Measurements from ENCODE around the gene MPV17L. TPM values are rescaled to one million over a fixed set of nuclear protein-coding genes. Genes with fewer than 3 reads are reported as not detected.
"Not testable (repeated sequence)": the region's sequence is repeated elsewhere in the genome, so short reads cannot be mapped to it uniquely, and the experiment has no call there.

The MPV17L gene
- total RNA-seq, 1 donor from 2014 or later: 17.1 TPM

DNA sequence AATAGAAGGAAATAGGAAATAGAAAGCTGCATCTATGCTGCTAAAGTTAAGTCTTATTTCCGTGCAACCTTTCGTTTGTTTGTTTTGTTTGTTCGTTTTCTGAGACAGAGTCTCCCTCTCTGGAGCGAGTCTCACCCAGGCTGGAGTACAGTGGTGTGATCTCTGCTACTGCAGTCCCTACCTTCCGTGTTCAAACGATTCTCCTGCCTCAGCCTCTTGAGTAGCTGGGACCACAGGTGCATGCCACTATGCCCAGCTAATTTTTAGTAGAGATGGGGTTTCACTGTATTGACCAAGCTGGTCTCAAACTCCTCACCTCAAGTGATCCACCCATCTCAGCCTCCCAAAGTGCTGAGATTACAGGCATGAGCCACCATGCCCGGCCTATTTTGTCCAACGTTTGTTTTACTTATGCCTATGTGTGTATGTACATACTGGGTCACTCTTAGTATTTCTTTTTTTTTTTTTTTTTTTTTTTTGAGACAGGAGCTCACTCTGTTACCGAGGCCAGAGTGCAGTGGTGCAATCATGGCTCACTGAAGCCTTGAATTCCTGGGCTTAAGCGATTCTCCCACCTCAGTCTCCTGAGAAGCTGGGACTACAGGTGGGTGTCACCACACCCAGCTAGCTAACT lies 55.7 kb downstream of the MPV17L start:
- DNase-seq (ENCODE audit: low spot score): no peak

DNA sequence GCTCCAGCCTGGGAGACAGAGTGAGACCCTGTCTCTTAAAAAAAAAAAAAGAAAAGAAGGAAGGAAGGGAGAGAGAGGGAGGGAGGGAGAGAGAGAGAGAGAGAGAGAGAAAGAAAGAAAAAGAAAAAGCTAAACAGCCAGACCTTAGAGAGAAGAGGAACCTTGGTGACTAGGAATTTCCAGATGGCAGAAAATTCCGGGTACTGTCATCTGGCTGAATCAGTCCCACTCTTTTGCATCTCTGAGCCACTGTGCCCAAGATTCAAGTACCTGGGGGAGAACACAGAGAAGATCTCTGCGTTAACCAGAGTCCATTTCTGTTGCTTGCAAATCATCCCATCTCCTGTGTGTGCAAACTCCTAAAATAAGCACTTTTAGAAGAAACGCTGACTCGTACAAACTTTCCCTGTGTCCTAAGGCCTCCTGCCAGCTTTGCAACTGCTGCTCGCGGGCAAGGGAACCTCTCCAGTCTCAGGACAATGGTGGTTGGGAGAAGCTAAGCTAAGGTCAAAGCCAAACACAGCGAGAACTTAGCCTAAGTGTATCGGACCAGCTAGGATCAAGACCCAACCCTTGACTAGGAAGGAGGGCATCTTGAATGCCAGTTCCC lies 56.8 kb downstream of the MPV17L start:
- no peak for DNase-seq (ENCODE audit: low spot score)

DNA sequence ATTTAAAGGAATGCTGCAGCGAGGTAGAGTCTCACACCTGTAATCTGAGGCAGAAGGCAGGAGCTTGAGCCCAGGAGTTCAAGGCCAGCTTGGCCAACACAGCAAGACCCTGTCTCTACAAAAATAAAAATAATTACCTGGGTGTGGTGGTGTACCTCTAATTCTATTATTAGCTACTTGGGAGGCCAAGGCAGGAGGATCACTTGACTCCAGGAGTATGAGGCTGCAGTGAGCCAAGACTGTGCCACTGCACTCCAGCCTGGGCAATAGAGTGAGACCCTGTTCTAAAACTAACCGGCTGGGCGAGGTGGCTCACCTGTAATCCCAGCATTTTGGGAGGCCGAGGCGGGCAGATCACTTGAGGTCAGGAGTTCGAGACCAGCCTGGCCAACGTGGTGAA lies 57.7 kb downstream of the MPV17L start:
- DNase-seq (ENCODE audit: low spot score): not testable (repeated sequence)

DNA sequence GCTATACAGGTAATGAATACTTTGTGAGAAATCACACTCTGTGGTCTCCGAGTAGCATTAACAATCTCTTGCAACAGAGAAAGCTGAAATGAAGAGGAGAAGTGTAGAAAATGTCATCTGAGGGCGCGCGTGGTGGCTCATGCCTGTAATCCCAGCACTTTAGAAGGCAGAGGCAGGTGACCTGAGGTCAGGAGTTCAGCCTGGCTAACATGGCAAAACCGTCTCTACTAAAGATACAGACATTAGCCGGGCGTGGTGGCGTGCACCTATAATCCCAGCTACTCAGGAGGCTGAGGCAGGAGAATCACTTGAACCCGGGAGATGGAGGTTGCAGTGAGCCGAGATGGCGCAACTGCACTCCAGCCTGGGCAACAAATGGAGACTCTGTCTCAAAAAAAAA lies 59.4 kb downstream of the MPV17L start:
- not testable (repeated sequence) for DNase-seq (ENCODE audit: low spot score)

DNA sequence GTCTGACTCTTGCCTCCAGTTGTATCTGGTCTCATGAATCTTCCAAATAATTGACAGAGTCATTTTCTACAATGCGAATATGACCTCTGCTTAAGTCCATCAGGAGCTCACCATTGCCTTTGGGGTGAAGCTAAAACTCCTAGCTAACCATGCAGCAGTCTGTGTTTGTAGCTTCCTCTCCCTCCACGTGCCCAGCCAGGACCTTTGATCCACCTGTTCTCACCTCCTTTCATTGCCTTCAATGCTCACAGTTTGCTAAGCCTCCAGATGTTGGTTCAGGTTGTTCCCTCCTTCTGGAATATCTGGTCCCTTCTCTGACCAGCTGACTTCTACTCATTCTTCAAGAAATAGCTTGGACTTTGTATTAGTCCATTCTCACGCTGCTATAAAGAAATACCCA lies 61.8 kb downstream of the MPV17L start:
- no peak for DNase-seq (ENCODE audit: low spot score)

DNA sequence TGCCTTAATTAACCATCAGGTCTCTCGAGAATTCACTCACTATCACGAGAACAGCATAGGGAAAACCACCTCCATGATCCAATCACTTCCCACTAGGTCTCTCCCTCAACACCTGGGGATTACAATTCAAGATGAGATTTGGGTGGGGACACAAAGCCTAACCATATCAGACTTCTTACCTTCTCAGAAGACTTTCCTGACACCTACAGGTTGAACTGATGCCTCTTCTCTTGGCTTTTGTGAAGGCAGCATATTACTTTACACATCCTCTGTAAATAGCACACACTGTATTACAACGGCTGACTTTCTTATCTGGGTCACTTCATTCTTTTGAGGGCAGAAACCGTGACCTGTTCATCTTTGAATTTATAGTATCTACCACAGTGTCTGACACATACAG lies 62.4 kb downstream of the MPV17L start:
- no peak for DNase-seq (ENCODE audit: low spot score)

DNA sequence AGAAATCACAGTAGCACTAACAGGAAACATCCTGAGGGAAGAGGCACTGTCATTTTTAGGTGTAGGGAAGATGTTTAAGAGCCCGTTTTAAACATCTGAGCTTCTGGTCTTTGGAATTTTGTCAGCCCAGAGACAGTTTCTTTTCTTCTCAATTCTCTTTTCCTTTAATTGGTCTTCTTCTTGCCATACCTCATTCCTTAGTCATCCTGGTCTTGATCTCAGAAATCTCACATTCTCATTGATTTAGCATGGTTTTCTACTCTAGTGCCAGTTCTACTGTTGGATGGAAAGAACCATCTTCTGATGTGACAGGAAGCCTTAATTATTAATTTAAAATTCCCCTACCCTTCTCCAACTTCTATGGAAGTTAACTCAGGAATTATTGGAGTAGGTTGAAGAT lies 64.2 kb downstream of the MPV17L start:
- DNase-seq (ENCODE audit: low spot score): no peak

DNA sequence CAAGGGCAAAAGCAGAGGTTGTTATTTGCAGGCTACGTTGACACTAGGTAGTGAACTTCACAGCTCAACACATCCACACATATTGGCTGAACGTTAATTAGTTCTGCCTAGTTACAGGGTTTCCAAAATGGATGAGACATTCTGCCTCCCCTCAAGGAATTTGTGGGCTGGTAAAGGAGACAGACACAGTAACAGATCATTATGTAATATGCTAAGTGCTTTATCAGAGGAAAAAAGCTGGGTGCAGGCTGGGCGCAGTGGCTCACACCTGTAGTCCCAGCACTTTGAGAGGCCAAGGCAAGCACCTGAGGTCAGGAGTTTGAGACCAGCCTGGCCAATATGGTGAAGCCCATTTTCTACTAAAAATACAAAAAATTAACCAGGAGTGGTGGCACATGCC lies 65.0 kb downstream of the MPV17L start:
- no peak for DNase-seq (ENCODE audit: low spot score)

DNA sequence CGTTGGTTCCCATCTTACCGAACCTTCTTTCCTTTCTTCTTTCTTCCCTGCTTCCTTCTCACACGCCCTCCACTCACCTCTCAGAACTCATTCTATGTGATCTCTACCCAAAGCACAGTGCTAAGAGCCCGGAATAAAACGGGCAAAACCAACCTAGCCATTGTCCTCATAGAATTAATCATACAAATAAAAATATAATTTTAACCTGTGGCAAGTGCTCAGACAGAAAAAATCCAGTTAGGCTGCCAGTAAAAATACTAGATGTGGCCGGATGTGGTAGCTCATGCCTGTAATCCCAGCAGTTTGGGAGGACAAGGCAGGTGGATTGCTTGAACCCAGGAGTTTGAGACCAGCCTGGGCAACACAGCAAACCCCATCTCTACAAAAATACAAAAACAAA lies 65.8 kb downstream of the MPV17L start:
- DNase-seq (ENCODE audit: low spot score): no peak

Other genes with a start within 250 kb of the MPV17L start
- 15.6 TPM for gene NPIPA5, start 17.5 kb upstream of the MPV17L start, total RNA-seq
- 44.9 TPM for gene BMERB1, start 38.8 kb downstream of the MPV17L start, total RNA-seq
- gene MARF1, start 247.4 kb downstream of the MPV17L start, total RNA-seq: 98.3 TPM